Measurements from ENCODE around the gene MISP. TPM values are rescaled to one million over a fixed set of nuclear protein-coding genes. Genes with fewer than 3 reads are reported as not detected.

The MISP gene
- polyA plus RNA-seq, 3 donors: 4.4 to 14.4 (median 5.8) TPM

DNA sequence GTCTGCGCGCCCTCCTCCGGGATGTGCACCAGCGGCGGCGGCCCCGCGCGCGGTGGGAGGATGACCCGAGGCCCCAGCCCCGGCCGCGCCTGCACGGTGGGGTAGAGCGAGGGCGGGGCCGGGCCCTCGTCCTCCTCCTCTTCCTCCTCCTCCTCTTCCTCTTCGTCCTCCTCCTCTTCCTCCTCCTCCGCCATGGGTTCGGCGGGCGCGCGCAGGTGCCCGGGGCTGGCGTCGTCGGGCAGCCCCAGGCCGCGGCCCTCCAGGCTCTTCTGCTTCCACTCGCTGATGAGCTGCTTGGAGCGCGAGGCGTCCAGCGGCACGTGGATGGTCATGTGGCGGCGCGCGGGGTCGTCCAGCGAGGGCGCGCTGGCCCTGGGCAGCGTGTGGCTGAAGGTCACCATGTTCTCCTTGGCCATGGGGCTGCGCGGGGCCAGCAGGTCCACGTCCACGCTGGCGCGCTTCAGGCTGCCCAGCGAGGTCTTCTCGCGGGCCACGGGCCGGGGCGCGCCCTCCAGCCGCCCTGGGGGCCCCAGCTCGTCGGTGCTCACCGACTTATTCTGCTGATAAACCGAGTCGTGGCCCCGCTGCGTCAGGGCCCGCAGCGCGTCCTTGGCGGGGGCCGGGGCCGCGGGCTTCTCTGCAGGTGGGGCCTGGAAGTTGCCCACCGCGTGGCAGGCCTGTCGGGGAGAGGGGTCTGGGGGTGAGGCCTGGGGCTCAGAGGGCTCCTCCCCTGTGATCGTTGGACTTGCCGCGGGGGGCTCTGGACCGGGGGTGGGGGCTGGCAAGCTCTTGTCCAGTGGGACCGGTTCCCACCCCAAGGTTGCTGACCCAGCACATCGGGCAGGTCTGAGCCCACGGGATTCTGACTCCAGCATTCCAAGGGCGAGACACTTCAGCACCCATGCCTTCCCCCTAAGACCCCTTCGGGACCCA is 62.6 kb downstream of the MISP start:
- no peak for DNase-seq (ENCODE audit: extremely low read depth in 1 of 11, low read depth in 9 of 11, low spot score in 4 of 11)

Other genes starting within 250 kb of the MISP start
- 10 to 100 TPM in 2 of 3 donors, 1 to 10 TPM in 1; 4.0 to 17.3 (median 13.0) TPM for gene TPGS1, start 243.6 kb upstream of the MISP start, polyA plus RNA-seq (ENCODE audit: insufficient read length in 3 of 3)
- gene CDC34, start 219.4 kb upstream of the MISP start, polyA plus RNA-seq (ENCODE audit: insufficient read length in 3 of 3): 10 to 100 TPM; 48.3 to 75.3 (median 61.7) TPM
- under 1 TPM in 2 of 3 donors, not detected in 1; 0.29 to 0.53 TPM for gene GZMM, start 207.1 kb upstream of the MISP start, polyA plus RNA-seq (ENCODE audit: insufficient read length in 3 of 3)
- 100 to 1,000 TPM; 359 to 541 (median 496) TPM for gene BSG, start 178.5 kb upstream of the MISP start, polyA plus RNA-seq (ENCODE audit: insufficient read length in 3 of 3)
- under 1 TPM; 0.40 to 0.45 (median 0.42) TPM for gene HCN2, start 161.2 kb upstream of the MISP start, polyA plus RNA-seq (ENCODE audit: insufficient read length in 3 of 3)
- gene POLRMT, start 117.6 kb upstream of the MISP start, polyA plus RNA-seq (ENCODE audit: insufficient read length in 3 of 3): 10 to 100 TPM; 54.6 to 68.8 (median 58.1) TPM
- gene FGF22, start 111.2 kb upstream of the MISP start, polyA plus RNA-seq (ENCODE audit: insufficient read length in 3 of 3): 1 to 10 TPM in 1 of 3 donors, under 1 TPM in 2; 0.31 to 1.1 (median 0.92) TPM
- gene RNF126, start 87.9 kb upstream of the MISP start, polyA plus RNA-seq (ENCODE audit: insufficient read length in 3 of 3): 10 to 100 TPM; 21.1 to 36.8 (median 35.7) TPM
- 10 to 100 TPM; 14.8 to 26.8 (median 20.7) TPM for gene FSTL3, start 74.7 kb upstream of the MISP start, polyA plus RNA-seq (ENCODE audit: insufficient read length in 3 of 3)
- under 1 TPM; 0.13 to 0.20 (median 0.19) TPM for gene PRSS57, start 55.7 kb upstream of the MISP start, polyA plus RNA-seq (ENCODE audit: insufficient read length in 3 of 3)
- 100 to 1,000 TPM in 2 of 3 donors, 10 to 100 TPM in 1; 69.0 to 111 (median 105) TPM for gene PALM, start 42.2 kb upstream of the MISP start, polyA plus RNA-seq (ENCODE audit: insufficient read length in 3 of 3)
- gene PTBP1, start 46.3 kb downstream of the MISP start, polyA plus RNA-seq (ENCODE audit: insufficient read length in 3 of 3): 100 to 1,000 TPM; 349 to 460 (median 382) TPM
- 10 to 100 TPM in 2 of 3 donors, 1 to 10 TPM in 1; 8.2 to 19.3 (median 15.8) TPM for gene PLPPR3, start 70.8 kb downstream of the MISP start, polyA plus RNA-seq (ENCODE audit: insufficient read length in 3 of 3)
- gene AZU1, start 76.7 kb downstream of the MISP start, polyA plus RNA-seq (ENCODE audit: insufficient read length in 3 of 3): 1 to 10 TPM; 1.4 to 1.9 (median 1.9) TPM
- 1 to 10 TPM in 2 of 3 donors, under 1 TPM in 1; 0.81 to 2.4 (median 1.6) TPM for gene PRTN3, start 89.9 kb downstream of the MISP start, polyA plus RNA-seq (ENCODE audit: insufficient read length in 3 of 3)
- under 1 TPM; 0.33 to 0.98 (median 0.34) TPM for gene ELANE, start 101.2 kb downstream of the MISP start, polyA plus RNA-seq (ENCODE audit: insufficient read length in 3 of 3)
- 1 to 10 TPM; 1.9 to 4.9 (median 3.9) TPM for gene CFD, start 108.6 kb downstream of the MISP start, polyA plus RNA-seq (ENCODE audit: insufficient read length in 3 of 3)
- gene MED16, start 142.1 kb downstream of the MISP start, polyA plus RNA-seq (ENCODE audit: insufficient read length in 3 of 3): 10 to 100 TPM; 40.3 to 68.6 (median 58.3) TPM
- not detected for gene RNU6-9, start 142.4 kb downstream of the MISP start, polyA plus RNA-seq (ENCODE audit: insufficient read length in 3 of 3)
- 10 to 100 TPM; 33.7 to 55.0 (median 49.0) TPM for gene R3HDM4, start 162.1 kb downstream of the MISP start, polyA plus RNA-seq (ENCODE audit: insufficient read length in 3 of 3)
- 1 to 10 TPM in 2 of 3 donors, under 1 TPM in 1; 0.34 to 1.2 (median 1.1) TPM for gene KISS1R, start 166.2 kb downstream of the MISP start, polyA plus RNA-seq (ENCODE audit: insufficient read length in 3 of 3)
- 10 to 100 TPM; 19.9 to 37.0 (median 28.3) TPM for gene ARID3A, start 174.9 kb downstream of the MISP start, polyA plus RNA-seq (ENCODE audit: insufficient read length in 3 of 3)
- 10 to 100 TPM; 30.6 to 72.6 (median 54.1) TPM for gene WDR18, start 233.2 kb downstream of the MISP start, polyA plus RNA-seq (ENCODE audit: insufficient read length in 3 of 3)
- gene GRIN3B, start 249.3 kb downstream of the MISP start, polyA plus RNA-seq (ENCODE audit: insufficient read length in 3 of 3): 1 to 10 TPM in 2 of 3 donors, under 1 TPM in 1; 0.37 to 2.0 (median 1.2) TPM